HFF-Myc (cell line): ENCODE measurements around the gene EDARADD.
"Not testable (repeated sequence)": the region's sequence is repeated elsewhere in the genome, so short reads cannot be mapped to it uniquely, and the experiment has no call there.

ENCODE experiments used
- DNase-seq: peaks from one replicate; pipeline ENCODE4 v3.0.0-alpha.2; 2011; ENCODE audit warnings: low read depth; ENCODE audit errors: extremely low read depth
- H3K4me3 ChIP-seq: replicated peaks from 2 replicates; pipeline ENCODE4 v1.5.1; 2011; ENCODE audit warnings: low read depth, mild to moderate bottlenecking, control low read depth, low read length
- CTCF ChIP-seq: IDR thresholded peaks from 2 replicates; pipeline ENCODE4 v1.5.1; 2012; ENCODE audit warnings: mild to moderate bottlenecking, low read depth, low read length, control low read depth; ENCODE audit errors: missing control alignments

Gene EDARADD

GRCh38 chr1:236451796-236452373, 57.8 kb downstream of the EDARADD start:
- no peak overlapping the region for H3K4me3 ChIP-seq
- TF ChIP-seq CTCF, result peak; percentile 50
- DNase-seq, result no peak

GRCh38 chr1:236455243-236455642, 61.2 kb downstream of the EDARADD start:
- DNase-seq, result no peak
- H3K4me3 ChIP-seq, result no peak overlapping the region
- no peak for TF ChIP-seq CTCF

GRCh38 chr1:236457775-236458174, 63.7 kb downstream of the EDARADD start:
- no peak overlapping the region for H3K4me3 ChIP-seq
- TF ChIP-seq CTCF, result no peak
- no peak for DNase-seq

GRCh38 chr1:236458996-236459395, 64.9 kb downstream of the EDARADD start:
- no peak for TF ChIP-seq CTCF
- H3K4me3 ChIP-seq, result no peak overlapping the region
- DNase-seq, result no peak

GRCh38 chr1:236460103-236460502, 66.0 kb downstream of the EDARADD start:
- TF ChIP-seq CTCF, result no peak
- no peak overlapping the region for H3K4me3 ChIP-seq
- DNase-seq, result no peak

- H3K4me3 ChIP-seq, DNase-seq: not testable (repeated sequence)
Observed at GRCh38 chr1:236464197-236464596, 70.1 kb downstream of the EDARADD start.

- no peak for DNase-seq
- TF ChIP-seq CTCF, result no peak
- H3K4me3 ChIP-seq, result no peak overlapping the region
Observed at GRCh38 chr1:236465231-236465958, 71.3 kb downstream of the EDARADD start.
